ENCODE measurements around the gene NBAS. TPM values are rescaled to one million over a fixed set of nuclear protein-coding genes. Genes with fewer than 3 reads are reported as not detected.

Gene NBAS
- total and polyA plus RNA-seq, 2 donors (not counting 3 experiments of a cell fraction or from before 2014, with no cell fraction given), result 29.4 to 43.0 TPM

DNA sequence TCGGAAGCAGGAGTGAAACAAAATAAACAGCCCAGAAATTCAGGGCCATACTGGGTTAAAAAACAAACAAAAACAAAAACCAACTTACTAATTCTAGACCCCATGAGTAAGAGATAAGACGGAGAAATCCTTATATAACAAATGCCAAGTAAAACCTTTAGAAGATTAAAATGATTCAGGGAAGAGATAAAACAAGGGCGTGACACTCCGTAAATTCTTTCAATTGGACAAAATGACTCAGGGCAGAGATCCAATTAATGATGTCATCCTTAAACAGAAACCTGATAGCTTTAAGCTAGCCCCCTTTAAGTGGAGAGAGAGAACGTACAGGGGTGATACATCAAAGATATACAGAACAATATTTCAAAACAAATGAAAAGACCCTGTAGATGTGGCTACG lies 317.4 kb downstream of the NBAS start:
- FAIRE-seq (no peak), DNase-seq (ENCODE audit: low read depth, low spot score) (peak; percentile 66)
- Histone ChIP-seq H3K9me3 (replicated peaks; ENCODE audit: control insufficient read depth, insufficient read depth, low read length) (no peaks in the 10 kb centered on the region), H3K27ac (ENCODE audit: insufficient read depth, low read depth, low read length) (no peak overlapping the region), H3K4me2 (ENCODE audit: insufficient read depth, low read length) (no peak overlapping the region), H3K79me2 (ENCODE audit: control insufficient read depth, insufficient read depth, low read length) (no peaks in the 10 kb centered on the region), H3K9ac (replicated peaks; ENCODE audit: extremely low read depth, insufficient read depth, low read length) (no peak overlapping the region), H3K36me3 (ENCODE audit: control insufficient read depth in 2 of 2, extremely low read depth in 1 of 2, insufficient read depth in 2 of 2, low read length in 2 of 2) (no peaks in the 10 kb centered on the region), H3K9me1 (replicated peaks; ENCODE audit: control insufficient read depth, extremely low read depth, insufficient read depth, low read length) (no peaks in the 10 kb centered on the region), H3K27me3 (ENCODE audit: control insufficient read depth in 2 of 2, insufficient read depth in 2 of 2, low read length in 2 of 2) (no peaks in the 10 kb centered on the region), H4K20me1 (replicated peaks; ENCODE audit: control insufficient read depth, extremely low read depth, insufficient read depth, low read length) (no peaks in the 10 kb centered on the region), H3K4me3 (replicated peaks in 1 of 3; ENCODE audit: insufficient read depth in 1 of 3, low read depth in 1 of 3, low read length in 3 of 3) (no peak overlapping the region), H2AFZ (ENCODE audit: low read depth, low read length) (no peak overlapping the region), H3K4me1 (ENCODE audit: control insufficient read depth, extremely low read depth, insufficient read depth, low read length) (peaks cover 11% of the 10 kb centered on the region)
- dilution Hi-C loops (cut with MboI; ENCODE audit: extremely low pct_ligation_motif_present, low sequenced_read_pairs) (no loop called here), intact Hi-C loops (cut with micrococcal nuclease) (no loop called here)
- ChIA-PET POLR2A (no interaction called here), CTCF (no interaction called here)
- BruUV-seq (replicated peaks), result no TSS peak
- TF ChIP-seq POLR2AphosphoS5 (IDR thresholded peaks at IDR 0.05; ENCODE audit: insufficient read depth, low read depth, low read length) (no peak), GATA2 (IDR thresholded peaks at IDR 0.05; ENCODE audit: insufficient read depth, insufficient read length, low read depth, low read length) (peak; percentile 34), JUN (IDR thresholded peaks at IDR 0.05; ENCODE audit: borderline replicate concordance, insufficient read depth, insufficient read length, low read depth) (peak; percentile 58), POLR2A (IDR thresholded peaks at IDR 0.05; ENCODE audit: low read depth, low read length) (no peak), MAX (IDR thresholded peaks at IDR 0.05; ENCODE audit: insufficient read depth, insufficient read length) (no peak), CTCF (IDR thresholded peaks at IDR 0.05; ENCODE audit: extremely low read depth in 1 of 2, insufficient read depth in 1 of 2, low read depth in 1 of 2, low read length in 2 of 2) (no peak), EZH2 (IDR thresholded peaks at IDR 0.05; ENCODE audit: borderline replicate concordance, low read depth, low read length, severe bottlenecking) (no peak), MYC (IDR thresholded peaks at IDR 0.05; ENCODE audit: low read depth, low read length) (no peak), FOS (IDR thresholded peaks at IDR 0.05; ENCODE audit: borderline replicate concordance, insufficient read depth, low read length) (no peak)

All from endothelial cell of umbilical vein (primary cell).